Right ventricle myocardium inferior (tissue), 1 donor: ENCODE data around the gene OR2T6. TPM values are rescaled to one million over a fixed set of nuclear protein-coding genes. Genes with fewer than 3 reads are reported as not detected.
"Not testable (repeated sequence)": the region's sequence is repeated elsewhere in the genome, so short reads cannot be mapped to it uniquely, and the experiment has no call there.

Experiments
- ATAC-seq: fragments of 200-7000 bp; cut with Tn5 transposase; one replicate; pipeline ENCODE4 v1.9.1; 2020; ENCODE audit warnings: mild to moderate bottlenecking, moderate library complexity
- DNase-seq: peaks from one replicate; pipeline ENCODE4 v3.0.0; 2021; ENCODE audit errors: missing footprints
- intact Hi-C: fragments of 100-400 bp; cut with DNase I; formaldehyde crosslinking; loops from one replicate; pipeline ENCODE4 v1.11.0; 2022
- total RNA-seq: library from RNA; stranded (reverse); fragmentation: NEBNext Ultra II Directional; extraction: Animal tissue kit (Norgen Biotek cat#: 25700); gene quantifications from one replicate; pipeline ENCODE4 v1.2.1, GENCODE V29; 2021
- donor health status: DM: no; HTN: yes; CAD: no; lungs with severe emphysema.

Gene OR2T6
- total RNA-seq, 1 donor from 2014 or later, result not detected

- intact Hi-C loops, ATAC-seq, DNase-seq: not testable (repeated sequence)
These were observed 52.6 kb downstream of the OR2T6 start for GRCh38 chr1:248428192-248428533.

DNA sequence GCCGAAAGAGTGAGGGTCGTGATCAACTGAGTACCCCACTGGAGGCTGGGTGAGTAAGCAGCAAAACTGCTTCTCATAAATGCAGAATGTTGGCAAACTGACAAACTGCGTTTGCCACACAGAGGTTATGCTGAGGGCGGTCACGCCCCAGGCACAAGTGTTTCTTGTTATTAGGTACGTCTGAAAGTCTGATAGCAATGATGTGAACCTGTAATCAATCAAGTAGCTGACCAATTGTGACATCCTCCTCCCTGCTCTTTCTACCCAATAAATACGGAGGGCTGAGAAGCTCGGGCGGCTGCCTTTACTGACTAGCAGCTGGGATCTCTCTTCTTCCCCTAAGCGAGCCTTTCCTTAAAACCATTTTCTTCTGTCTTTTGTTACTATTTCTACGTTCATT lies 56.1 kb downstream of the OR2T6 start:
- ATAC-seq, intact Hi-C loops: not testable (repeated sequence)
- peak; percentile 11 for DNase-seq

DNA sequence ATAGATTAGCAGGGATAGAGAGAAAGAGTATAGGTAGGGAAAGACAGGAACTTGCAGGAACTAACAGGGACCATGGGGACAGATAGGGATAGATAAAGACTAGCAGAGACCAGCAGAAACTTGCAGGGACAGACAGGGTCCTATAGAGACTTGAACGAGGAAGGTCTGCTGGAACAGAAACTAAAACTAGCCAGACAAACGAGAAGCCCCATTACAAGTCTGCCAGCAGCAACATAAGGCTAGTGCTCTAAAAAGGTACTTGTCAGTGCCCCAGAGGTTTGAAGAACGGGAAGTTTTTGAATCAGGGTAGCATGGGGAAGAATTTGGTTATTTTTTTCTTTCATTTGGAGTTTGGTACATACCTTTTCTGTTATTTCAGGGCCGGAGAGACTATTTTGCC lies 56.7 kb downstream of the OR2T6 start:
- DNase-seq, ATAC-seq, intact Hi-C loops: not testable (repeated sequence)

DNA sequence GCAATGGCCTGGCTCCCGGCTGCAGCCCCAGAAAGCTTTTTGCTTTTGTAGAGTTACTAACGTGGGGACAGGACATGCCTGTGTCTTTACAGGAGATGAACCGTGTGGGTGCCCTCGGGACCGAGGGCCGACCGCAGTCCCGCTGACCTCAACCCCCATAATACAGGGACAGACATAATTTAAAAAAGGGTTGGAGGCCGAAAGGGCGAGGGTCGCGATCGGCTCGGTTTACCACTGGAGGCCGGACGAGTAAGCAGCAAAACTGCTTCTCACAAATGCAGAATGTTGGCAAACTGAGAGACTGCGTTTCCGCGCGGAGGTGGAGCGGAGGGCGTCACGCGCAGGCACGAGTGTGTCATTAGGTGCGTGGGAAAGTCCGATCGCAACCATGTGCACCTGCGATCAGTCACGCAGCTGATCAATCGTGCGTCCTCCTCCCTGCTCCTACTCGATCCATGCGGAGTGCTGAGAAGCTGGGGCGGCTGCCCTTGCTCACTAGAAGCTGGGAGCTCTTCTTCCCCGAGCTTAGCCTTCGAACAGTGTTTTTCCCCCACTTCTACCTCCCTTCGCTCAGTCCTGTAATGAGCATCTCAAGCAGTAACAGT lies 58.4 kb downstream of the OR2T6 start:
- intact Hi-C loops, ATAC-seq: not testable (repeated sequence)
- DNase-seq, result peak; percentile 55

- intact Hi-C loops, DNase-seq, ATAC-seq: not testable (repeated sequence)
These were observed 59.4 kb downstream of the OR2T6 start for GRCh38 chr1:248434913-248435312.

- DNase-seq, intact Hi-C loops, ATAC-seq: not testable (repeated sequence)
These were observed 60.8 kb downstream of the OR2T6 start for GRCh38 chr1:248436303-248436702.

GRCh38 chr1:248438668-248439067 lies 63.1 kb downstream of the OR2T6 start:
- DNase-seq, intact Hi-C loops, ATAC-seq: not testable (repeated sequence)

DNA sequence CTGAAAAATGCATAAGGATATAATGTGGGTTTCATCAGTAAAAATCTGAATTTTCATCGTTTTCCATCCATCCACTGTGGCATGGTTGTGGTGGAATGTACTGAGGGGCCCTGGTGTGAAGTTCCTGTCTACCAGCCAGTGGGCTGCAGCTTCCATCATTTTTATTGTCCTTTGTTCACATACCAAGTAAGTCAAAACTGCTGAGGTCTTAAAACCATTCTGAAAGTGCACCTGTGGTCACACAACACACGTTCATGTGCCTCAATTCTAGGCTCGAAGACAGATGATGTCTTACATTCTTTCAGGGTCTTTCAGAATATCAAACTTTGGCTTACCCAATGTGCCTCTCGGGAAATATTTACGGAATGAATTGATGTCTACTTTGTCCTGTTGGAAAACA lies 63.7 kb downstream of the OR2T6 start:
- ATAC-seq, intact Hi-C loops, DNase-seq: not testable (repeated sequence)

Other genes with a start within 250 kb of the OR2T6 start
- not detected for gene OR2M5, start 230.6 kb upstream of the OR2T6 start, total RNA-seq
- not detected for gene OR2M2, start 200.9 kb upstream of the OR2T6 start, total RNA-seq
- gene OR2M3, start 178.5 kb upstream of the OR2T6 start, total RNA-seq, result not detected
- gene OR2M4, start 144.3 kb upstream of the OR2T6 start, total RNA-seq, result not detected
- not detected for gene OR2T33, start 97.8 kb upstream of the OR2T6 start, total RNA-seq
- gene OR2T12, start 72.3 kb upstream of the OR2T6 start, total RNA-seq, result not detected
- gene OR2M7, start 51.2 kb upstream of the OR2T6 start, total RNA-seq, result not detected
- gene OR14C36, start 27.0 kb upstream of the OR2T6 start, total RNA-seq, result not detected
- not detected for gene OR2T4, start 14.1 kb upstream of the OR2T6 start, total RNA-seq
- not detected for gene OR2T1, start 27.3 kb downstream of the OR2T6 start, total RNA-seq
- gene OR2T2, start 69.9 kb downstream of the OR2T6 start, total RNA-seq, result not detected
- not detected for gene OR2T3, start 97.6 kb downstream of the OR2T6 start, total RNA-seq
- gene OR2T5, start 112.8 kb downstream of the OR2T6 start, total RNA-seq, result not detected
- not detected for gene OR2G6, start 132.3 kb downstream of the OR2T6 start, total RNA-seq
- not detected for gene OR2T29, start 187.0 kb downstream of the OR2T6 start, total RNA-seq
- not detected for gene OR2T34, start 199.0 kb downstream of the OR2T6 start, total RNA-seq
- gene OR2T10, start 222.0 kb downstream of the OR2T6 start, total RNA-seq, result not detected